CD4-positive, alpha-beta memory T cell (primary cell): ENCODE measurements around the gene GRAMD1B. TPM values are rescaled to one million over a fixed set of nuclear protein-coding genes. Genes with fewer than 3 reads are reported as not detected.

Experiments used
- CTCF ChIA-PET: fragments of 350-600 bp; sonication (Branson Sonifier 250); formaldehyde crosslinking; loops from one replicate; lab custom pipeline; 2021; ENCODE audit warnings: inconsistent platforms; ENCODE audit not compliant: partially characterized antibody; lab: Charles Lee
- POLR2A ChIA-PET: fragments of 350-600 bp; sonication (Branson Sonifier 250); formaldehyde crosslinking; loops from one replicate; lab custom pipeline; 2021; ENCODE audit not compliant: partially characterized antibody; lab: Charles Lee
- DNase-seq, 5 donors: peaks; one replicate each; pipeline versions ENCODE4 v3.0.0 to v3.0.0-alpha.2; 2020 to 2022; ENCODE audit warnings: mixed read lengths in 1 of 5
- H3K27ac ChIP-seq: one replicate; pipeline ENCODE4 v1.7.0; 2013; ENCODE audit warnings: low read depth, low read length
- H3K27me3 ChIP-seq: 2 replicates; pipeline ENCODE4 v1.7.0; 2013; ENCODE audit warnings: mild to moderate bottlenecking, low read length, moderate library complexity; ENCODE audit not compliant: insufficient read depth
- H3K36me3 ChIP-seq: 2 replicates; pipeline ENCODE4 v1.7.0; 2013; ENCODE audit warnings: mild to moderate bottlenecking, low read length, moderate library complexity; ENCODE audit not compliant: insufficient read depth
- H3K4me1 ChIP-seq: 2 replicates; pipeline ENCODE4 v1.7.0; 2013; ENCODE audit warnings: mild to moderate bottlenecking, low read length, moderate library complexity; ENCODE audit not compliant: insufficient read depth
- H3K4me3 ChIP-seq, 2 donors: one replicate each; pipeline ENCODE4 v1.7.0; 2013; ENCODE audit warnings: low read length in 2 of 2, mild to moderate bottlenecking in 1 of 2
- H3K9me3 ChIP-seq, 2 donors: one replicate each; pipeline ENCODE4 v1.7.0; 2013; ENCODE audit warnings: low read length in 2 of 2, control low read depth in 1 of 2; ENCODE audit not compliant: control insufficient read depth in 1 of 2
- H3K27ac Mint-ChIP-seq, 7 donors: one replicate each; pipeline ENCODE4 v1.8.0; 2020 to 2021; ENCODE audit warnings: mixed read lengths in 7 of 7, mild to moderate bottlenecking in 6 of 7, inconsistent platforms in 3 of 7, moderate library complexity in 3 of 7
- H3K27me3 Mint-ChIP-seq, 2 donors: one replicate each; pipeline ENCODE4 v1.8.0; 2020 to 2021; ENCODE audit warnings: mixed read lengths in 2 of 2
- H3K36me3 Mint-ChIP-seq, 2 donors: one replicate each; pipeline ENCODE4 v1.8.0; 2020 to 2021; ENCODE audit warnings: mixed read lengths in 2 of 2, inconsistent platforms in 1 of 2, mild to moderate bottlenecking in 1 of 2
- H3K4me1 Mint-ChIP-seq, 4 donors: one replicate each; pipeline ENCODE4 v1.8.0; 2020 to 2021; ENCODE audit warnings: mixed read lengths in 4 of 4, mild to moderate bottlenecking in 1 of 4
- H3K4me3 Mint-ChIP-seq, 8 donors: one replicate each; pipeline ENCODE4 v1.8.0; 2020 to 2021; ENCODE audit warnings: mixed read lengths in 8 of 8, mild to moderate bottlenecking in 7 of 8, moderate library complexity in 6 of 8, inconsistent platforms in 3 of 8
- H3K9me3 Mint-ChIP-seq, 8 donors: one replicate each; pipeline ENCODE4 v1.8.0; 2020 to 2021; ENCODE audit warnings: mixed read lengths in 8 of 8, mild to moderate bottlenecking in 5 of 8, inconsistent platforms in 3 of 8, moderate library complexity in 1 of 8
- intact Hi-C: fragments of 100-400 bp; cut with micrococcal nuclease; formaldehyde crosslinking; loops from one replicate; pipeline ENCODE4 v1.15.1; 2023
- polyA plus RNA-seq, 2 donors: library from polyadenylated mRNA; unstranded; fragments of 300-500 nt; fragmentation: Illumina TruSeq; gene quantifications; one replicate each; pipeline ENCODE4 v1.2.3, GENCODE V29; 2021
- total RNA-seq, 2 experiments: library from RNA; stranded (reverse); gene quantifications; one replicate each; pipeline ENCODE4 v1.2.3, GENCODE V29; 2021

GRAMD1B gene
- total and polyA plus RNA-seq, 4 experiments from 2014 or later, result 4.2 to 26.0 (median 12.4) TPM

- Histone ChIP-seq H3K4me3 (no peak overlapping the region), H3K9me3 (no peaks in the 10 kb centered on the region), H3K27me3 (no peaks in the 10 kb centered on the region), H3K4me1 (no peaks in the 10 kb centered on the region), H3K27ac (no peak overlapping the region), H3K36me3 (no peaks in the 10 kb centered on the region)
- ChIA-PET POLR2A (no interaction called here), CTCF (interaction anchor here (2.8 to 3.0 kb wide), 2 partner anchors 8 to 63 kb away, joined by 8 to 16 read pairs; no protein-coding TSS in a partner anchor)
- Mint-ChIP-seq H3K27ac (no peak overlapping the region), H3K36me3 (no peaks in the 10 kb centered on the region), H3K4me3 (no peak overlapping the region), H3K27me3 (no peaks in the 10 kb centered on the region), H3K9me3 (peaks cover 0 to 2% (median 0%) of the 10 kb centered on the region in 8 donors), H3K4me1 (peaks cover 0 to 10% (median 5%) of the 10 kb centered on the region in 4 donors)
- no peak for DNase-seq
- intact Hi-C loops, result no loop called here
Observed at GRCh38 chr11:123470842-123471241, 40.8 kb downstream of the GRAMD1B start.

- intact Hi-C loops, result no loop called here
- H3K27me3 ChIP-seq, result no peaks in the 10 kb centered on the region
- H3K4me1 ChIP-seq, result no peaks in the 10 kb centered on the region
- POLR2A ChIA-PET, result no interaction called here
- H3K9me3 ChIP-seq, result no peaks in the 10 kb centered on the region
- H3K36me3 Mint-ChIP-seq, result no peaks in the 10 kb centered on the region
- no peak overlapping the region for H3K27ac ChIP-seq
- H3K36me3 ChIP-seq, result no peaks in the 10 kb centered on the region
- no peak overlapping the region for H3K4me3 Mint-ChIP-seq
- no peak overlapping the region for H3K27ac Mint-ChIP-seq
- peaks cover 0 to 4% (median 3%) of the 10 kb centered on the region in 4 donors for H3K4me1 Mint-ChIP-seq
- CTCF ChIA-PET, result interaction anchor here (10.0 kb wide), 1 partner anchor 65 kb away, joined by 433 read pairs; no protein-coding TSS in a partner anchor
- no peaks in the 10 kb centered on the region for H3K27me3 Mint-ChIP-seq
- peaks cover 0 to 2% (median 0%) of the 10 kb centered on the region in 8 donors for H3K9me3 Mint-ChIP-seq
- H3K4me3 ChIP-seq, result no peak overlapping the region
- DNase-seq, result no peak
Observed at GRCh38 chr11:123472236-123472935, 42.3 kb downstream of the GRAMD1B start.

- no peak overlapping the region for H3K4me3 ChIP-seq
- Mint-ChIP-seq H3K27ac (peak overlapping the region in 3 of 7 donors; percentile 25 to 64 (median 51)), H3K9me3 (peaks cover 0 to 2% (median 0%) of the 10 kb centered on the region in 8 donors), H3K36me3 (no peaks in the 10 kb centered on the region), H3K4me1 (peaks cover 5 to 16% (median 7%) of the 10 kb centered on the region in 4 donors), H3K27me3 (no peaks in the 10 kb centered on the region), H3K4me3 (no peak overlapping the region)
- no peaks in the 10 kb centered on the region for H3K9me3 ChIP-seq
- CTCF ChIA-PET, result interaction anchor here (10.0 kb wide), 1 partner anchor 66 kb away, joined by 433 read pairs; no protein-coding TSS in a partner anchor
- H3K27ac ChIP-seq, result no peak overlapping the region
- no peaks in the 10 kb centered on the region for H3K27me3 ChIP-seq
- peaks cover 9% of the 10 kb centered on the region for H3K4me1 ChIP-seq
- intact Hi-C loops, result no loop called here
- POLR2A ChIA-PET, result no interaction called here
- no peaks in the 10 kb centered on the region for H3K36me3 ChIP-seq
- DNase-seq, result no peak
Observed at GRCh38 chr11:123473941-123474677, 44.0 kb downstream of the GRAMD1B start.

- Histone ChIP-seq H3K27me3 (no peaks in the 10 kb centered on the region), H3K27ac (no peak overlapping the region), H3K4me3 (no peak overlapping the region), H3K4me1 (peaks cover 9% of the 10 kb centered on the region), H3K9me3 (no peaks in the 10 kb centered on the region), H3K36me3 (no peaks in the 10 kb centered on the region)
- intact Hi-C loops, result no loop called here
- POLR2A ChIA-PET, result interaction anchor here (0.9 kb wide), 1 partner anchor 43 kb away, joined by 4 read pairs; no protein-coding TSS in a partner anchor
- Mint-ChIP-seq H3K9me3 (peaks cover 0 to 2% (median 0%) of the 10 kb centered on the region in 8 donors), H3K27me3 (no peaks in the 10 kb centered on the region), H3K4me1 (peaks cover 4 to 17% (median 8%) of the 10 kb centered on the region in 4 donors), H3K27ac (no peak overlapping the region), H3K36me3 (no peaks in the 10 kb centered on the region), H3K4me3 (no peak overlapping the region)
- CTCF ChIA-PET, result interaction anchor here (1.0 to 10.0 kb wide), 2 partner anchors 40 to 67 kb away, joined by 3 to 433 read pairs; no protein-coding TSS in a partner anchor
- DNase-seq, result no peak
Observed at GRCh38 chr11:123474994-123475393, 44.9 kb downstream of the GRAMD1B start.

GRCh38 chr11:123475469-123475868 lies 45.4 kb downstream of the GRAMD1B start:
- Histone ChIP-seq H3K9me3 (no peaks in the 10 kb centered on the region), H3K4me1 (peaks cover 9% of the 10 kb centered on the region), H3K27me3 (no peaks in the 10 kb centered on the region), H3K4me3 (no peak overlapping the region), H3K36me3 (no peaks in the 10 kb centered on the region), H3K27ac (no peak overlapping the region)
- no peak for DNase-seq
- ChIA-PET CTCF (interaction anchor here (1.0 to 10.0 kb wide), 2 partner anchors 41 to 68 kb away, joined by 3 to 433 read pairs; no protein-coding TSS in a partner anchor), POLR2A (interaction anchor here (0.9 kb wide), 1 partner anchor 44 kb away, joined by 4 read pairs; no protein-coding TSS in a partner anchor)
- intact Hi-C loops, result no loop called here
- H3K4me1 Mint-ChIP-seq, result peaks cover 4 to 17% (median 8%) of the 10 kb centered on the region in 4 donors
- H3K9me3 Mint-ChIP-seq, result peaks cover 0 to 2% (median 0%) of the 10 kb centered on the region in 8 donors
- H3K27me3 Mint-ChIP-seq, result no peaks in the 10 kb centered on the region
- peaks cover 0 to under 1% of the 10 kb centered on the region in 2 donors for H3K36me3 Mint-ChIP-seq
- peak overlapping the region in 2 of 7 donors; percentile 18 to 47 for H3K27ac Mint-ChIP-seq
- no peak overlapping the region for H3K4me3 Mint-ChIP-seq

- peaks cover 9% of the 10 kb centered on the region for H3K4me1 ChIP-seq
- Mint-ChIP-seq H3K27ac (no peak overlapping the region), H3K4me1 (peaks cover 6 to 14% (median 11%) of the 10 kb centered on the region in 4 donors), H3K36me3 (peaks cover 4 to 6% of the 10 kb centered on the region in 2 donors), H3K27me3 (no peaks in the 10 kb centered on the region), H3K9me3 (peaks cover 0 to 2% (median 0%) of the 10 kb centered on the region in 8 donors), H3K4me3 (no peak overlapping the region)
- H3K9me3 ChIP-seq, result no peaks in the 10 kb centered on the region
- H3K36me3 ChIP-seq, result no peaks in the 10 kb centered on the region
- CTCF ChIA-PET, result interaction anchor here (1.0 to 10.0 kb wide), 11 partner anchors 11 to 216 kb away, joined by 3 to 433 read pairs (median 5); no protein-coding TSS in a partner anchor
- intact Hi-C loops, result no loop called here
- H3K27me3 ChIP-seq, result no peaks in the 10 kb centered on the region
- DNase-seq, result no peak
- no peak overlapping the region for H3K4me3 ChIP-seq
- POLR2A ChIA-PET, result no interaction called here
- no peak overlapping the region for H3K27ac ChIP-seq
Observed at GRCh38 chr11:123477205-123477907, 47.3 kb downstream of the GRAMD1B start.
